HG02678 (cell line): ENCODE data around the gene RAB11FIP3.

ENCODE experiments used
- ATAC-seq: cut with Tn5 transposase; IDR thresholded peaks from one replicate; pipeline ENCODE4 v1.9.1; 2021; ENCODE audit warnings: mild to moderate bottlenecking, moderate library complexity; ENCODE audit not compliant: unreplicated experiment

RAB11FIP3 gene

DNA sequence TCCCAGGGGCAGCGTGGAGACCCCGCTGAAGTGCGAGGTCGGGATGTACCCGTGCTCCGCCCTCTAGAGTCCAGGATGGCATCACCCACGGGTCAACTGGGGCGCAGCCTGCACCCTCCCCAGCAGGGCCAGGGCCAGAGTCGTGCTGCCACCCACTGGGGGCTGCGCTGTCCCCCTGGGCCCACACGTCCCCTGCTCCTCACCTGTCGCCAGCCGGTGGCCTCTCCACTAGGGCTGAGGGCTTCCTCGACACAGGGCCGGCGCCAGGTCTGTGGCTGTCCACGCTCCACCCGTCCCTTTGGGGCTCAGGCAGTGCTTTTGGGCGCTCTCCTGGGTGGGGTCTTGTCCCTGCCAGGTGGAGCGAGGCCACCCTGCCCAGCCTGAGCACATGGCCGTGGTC, 123.1 kb downstream of the RAB11FIP3 start:
- no peak for ATAC-seq

DNA sequence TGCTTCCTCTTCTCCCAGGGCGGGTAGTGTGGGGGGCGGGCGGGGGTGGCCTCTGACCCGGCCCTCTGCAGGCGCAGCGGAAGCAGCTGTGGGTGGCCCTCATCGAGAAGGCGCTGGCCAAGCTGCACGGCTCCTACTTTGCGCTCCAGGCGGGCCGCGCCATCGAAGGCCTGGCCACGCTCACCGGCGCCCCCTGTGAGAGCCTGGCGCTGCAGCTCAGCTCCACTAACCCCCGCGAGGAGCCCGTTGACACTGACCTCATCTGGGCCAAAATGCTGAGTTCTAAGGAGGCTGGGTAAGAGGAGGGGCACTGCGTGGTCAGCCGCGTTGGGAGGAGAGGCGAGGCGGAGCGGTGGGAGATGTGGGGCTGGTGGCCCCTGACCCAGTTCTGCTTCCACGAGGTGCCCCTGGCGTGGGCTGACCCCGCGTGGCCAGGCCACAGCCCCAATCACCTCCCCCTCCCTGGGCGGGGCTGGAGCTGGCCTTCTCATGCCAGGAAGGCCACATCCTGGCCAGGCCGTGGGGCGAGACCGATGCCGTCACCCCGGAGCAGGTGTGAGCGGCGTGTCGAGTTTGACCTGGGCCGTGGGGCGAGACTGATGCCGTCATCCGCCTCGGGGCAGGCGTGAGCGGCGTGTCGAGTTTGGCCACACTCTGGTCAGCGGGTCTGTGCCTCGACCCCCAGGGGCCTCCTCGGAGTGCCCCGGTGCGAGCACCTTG, 124.3 kb downstream of the RAB11FIP3 start:
- no peak for ATAC-seq

DNA sequence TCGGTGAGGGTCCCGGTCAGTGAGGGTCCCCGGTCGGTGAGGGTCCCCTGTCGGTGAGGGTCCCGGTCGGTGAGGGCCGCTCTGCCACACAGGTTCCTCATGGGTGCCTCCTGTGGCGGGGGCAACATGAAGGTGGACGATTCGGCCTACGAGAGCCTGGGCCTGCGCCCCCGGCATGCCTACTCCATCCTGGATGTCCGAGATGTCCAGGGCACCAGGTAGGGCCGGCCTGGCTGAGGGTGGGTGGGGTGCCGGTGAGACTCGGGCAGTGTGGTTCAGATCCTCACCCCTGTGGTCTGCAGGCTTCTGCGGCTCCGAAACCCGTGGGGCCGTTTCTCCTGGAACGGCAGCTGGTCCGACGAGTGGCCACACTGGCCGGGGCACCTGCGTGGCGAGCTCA, 125.8 kb downstream of the RAB11FIP3 start:
- ATAC-seq: no peak

DNA sequence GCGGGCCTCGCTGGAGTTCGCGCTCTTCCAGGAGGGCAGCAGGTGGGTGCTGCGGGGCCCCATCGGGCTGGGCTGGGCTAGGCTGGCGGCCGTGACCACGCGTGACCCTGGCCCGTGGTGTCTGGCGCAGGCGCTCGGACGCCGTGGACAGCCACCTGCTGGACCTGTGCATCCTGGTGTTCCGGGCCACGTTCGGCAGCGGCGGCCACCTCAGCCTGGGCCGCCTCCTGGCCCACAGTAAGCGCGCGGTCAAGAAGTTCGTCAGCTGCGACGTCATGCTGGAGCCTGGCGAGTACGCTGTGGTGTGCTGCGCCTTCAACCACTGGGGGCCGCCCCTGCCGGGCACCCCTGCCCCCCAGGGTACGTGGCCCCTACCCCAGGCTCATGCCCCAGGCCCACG, 126.7 kb downstream of the RAB11FIP3 start:
- ATAC-seq: no peak

GRCh38 chr16:553601-554296, 128.3 kb downstream of the RAB11FIP3 start:
- no peak for ATAC-seq

- ATAC-seq: no peak
Observed at GRCh38 chr16:554297-554621, 128.8 kb downstream of the RAB11FIP3 start.

DNA sequence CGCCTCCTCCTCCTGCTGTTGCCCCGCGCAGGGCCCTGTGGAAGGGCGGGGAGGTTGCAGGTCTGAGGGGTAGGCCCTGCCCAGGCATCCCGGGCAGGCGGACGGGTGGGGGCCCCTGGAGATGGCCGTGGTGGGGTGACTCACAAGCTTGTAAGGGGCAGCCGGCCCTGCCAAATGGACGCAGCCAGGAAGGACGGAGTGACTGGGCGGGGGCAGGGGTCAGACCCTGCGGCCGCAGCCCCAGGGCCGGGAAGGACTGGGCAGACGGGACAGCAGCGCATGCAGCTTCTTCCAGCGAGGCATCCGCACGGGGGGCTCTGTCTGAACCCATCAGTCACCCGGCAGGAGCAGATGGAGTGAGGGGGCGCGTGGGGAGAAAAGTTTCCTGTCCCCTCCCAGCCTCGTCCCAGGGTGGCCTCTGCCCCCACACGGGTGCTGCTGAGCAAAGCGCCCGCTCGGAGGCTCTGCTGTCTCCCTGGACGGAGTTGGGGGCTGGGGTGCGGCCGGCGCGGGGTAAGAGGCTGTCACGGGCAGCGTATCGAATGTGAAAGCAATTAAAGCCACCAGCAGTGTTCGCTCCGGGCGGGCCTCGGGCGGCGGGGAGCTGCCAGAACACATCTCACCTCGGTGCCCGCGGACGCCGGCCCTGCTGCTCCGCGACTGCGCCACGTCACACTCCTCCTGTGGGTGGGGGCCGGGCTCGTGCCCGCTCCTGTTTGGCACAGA, 129.4 kb downstream of the RAB11FIP3 start:
- ATAC-seq: no peak

GRCh38 chr16:555528-556473, 130.4 kb downstream of the RAB11FIP3 start:
- ATAC-seq: no peak

- ATAC-seq: no peak
Observed at GRCh38 chr16:556474-557173, 131.2 kb downstream of the RAB11FIP3 start.

DNA sequence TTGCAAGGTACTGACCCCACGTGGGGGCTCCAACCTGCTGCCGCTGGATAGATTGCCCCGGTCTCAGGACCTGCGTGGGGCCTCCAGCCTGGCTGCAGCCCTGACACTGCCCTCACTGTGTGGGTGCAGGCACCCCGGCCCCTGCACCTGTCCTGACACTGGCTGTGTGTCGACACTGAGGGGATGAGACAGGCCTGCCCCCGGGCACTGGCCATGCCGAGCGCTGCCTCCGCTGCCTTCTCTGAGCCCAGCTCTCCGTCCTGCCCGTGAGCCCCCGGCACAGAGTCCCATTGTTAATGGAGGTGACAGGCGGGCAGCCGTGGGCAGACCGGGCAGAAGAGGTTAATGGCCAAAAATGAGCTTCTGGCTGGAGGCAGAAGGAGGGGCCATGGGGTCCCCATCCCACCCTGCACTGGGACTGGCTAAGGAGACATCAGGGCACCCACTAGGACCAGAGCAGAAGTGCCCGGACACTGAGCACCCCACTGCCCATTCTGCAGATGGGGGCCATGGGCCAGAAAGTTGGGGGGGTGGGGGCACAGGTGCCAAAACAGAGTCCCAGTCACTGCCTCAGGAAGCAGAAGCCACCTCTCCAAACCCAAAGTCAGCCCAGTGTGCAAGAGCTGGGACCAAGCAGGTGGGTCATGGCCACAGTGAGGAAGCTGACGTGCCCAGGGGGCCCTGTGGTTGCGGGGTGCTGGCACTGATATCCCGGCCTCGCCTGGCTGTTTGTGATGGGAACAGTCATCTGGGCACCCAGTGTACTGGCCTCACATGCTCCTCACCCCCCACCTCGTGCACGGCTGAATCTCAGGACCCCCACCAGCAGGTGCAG, 132.2 kb downstream of the RAB11FIP3 start:
- ATAC-seq: no peak

DNA sequence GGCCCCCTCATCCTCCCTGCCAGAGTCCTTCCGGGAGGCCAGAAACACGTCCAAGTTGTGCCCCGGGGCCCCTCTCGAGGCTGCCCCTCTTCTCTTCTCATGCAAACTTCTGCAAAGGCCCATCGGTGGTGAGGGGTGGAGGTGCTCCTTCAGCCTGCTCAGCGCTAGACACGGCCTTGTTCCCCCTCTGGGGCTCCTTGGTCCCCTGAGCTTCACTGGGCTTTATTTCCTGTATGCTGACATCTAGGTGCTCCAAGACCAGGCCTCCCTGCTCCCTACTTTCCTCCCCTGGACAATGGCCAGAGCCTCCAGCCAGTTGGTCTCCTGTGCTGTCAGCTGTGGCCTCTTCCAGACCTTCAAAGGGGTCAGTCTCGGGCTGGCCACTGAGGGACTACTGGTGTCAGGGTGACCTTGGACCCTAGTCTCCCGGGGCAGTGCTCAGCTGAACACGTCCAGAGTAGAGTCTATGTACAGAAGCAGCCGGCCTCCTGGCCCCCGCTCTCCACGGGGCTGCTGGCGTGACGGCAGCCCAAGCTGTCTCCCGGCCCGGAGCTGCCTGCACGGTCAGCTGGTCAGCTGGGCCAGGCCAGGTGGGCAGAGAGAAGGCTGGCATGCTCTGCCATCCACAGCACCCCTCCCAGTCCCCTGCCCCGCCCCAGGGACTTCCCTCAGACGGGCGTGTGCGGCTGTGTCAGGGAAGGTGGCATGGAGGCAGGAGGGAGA, 133.0 kb downstream of the RAB11FIP3 start:
- ATAC-seq: no peak

- ATAC-seq: no peak
Observed at GRCh38 chr16:559021-559380, 133.6 kb downstream of the RAB11FIP3 start.

DNA sequence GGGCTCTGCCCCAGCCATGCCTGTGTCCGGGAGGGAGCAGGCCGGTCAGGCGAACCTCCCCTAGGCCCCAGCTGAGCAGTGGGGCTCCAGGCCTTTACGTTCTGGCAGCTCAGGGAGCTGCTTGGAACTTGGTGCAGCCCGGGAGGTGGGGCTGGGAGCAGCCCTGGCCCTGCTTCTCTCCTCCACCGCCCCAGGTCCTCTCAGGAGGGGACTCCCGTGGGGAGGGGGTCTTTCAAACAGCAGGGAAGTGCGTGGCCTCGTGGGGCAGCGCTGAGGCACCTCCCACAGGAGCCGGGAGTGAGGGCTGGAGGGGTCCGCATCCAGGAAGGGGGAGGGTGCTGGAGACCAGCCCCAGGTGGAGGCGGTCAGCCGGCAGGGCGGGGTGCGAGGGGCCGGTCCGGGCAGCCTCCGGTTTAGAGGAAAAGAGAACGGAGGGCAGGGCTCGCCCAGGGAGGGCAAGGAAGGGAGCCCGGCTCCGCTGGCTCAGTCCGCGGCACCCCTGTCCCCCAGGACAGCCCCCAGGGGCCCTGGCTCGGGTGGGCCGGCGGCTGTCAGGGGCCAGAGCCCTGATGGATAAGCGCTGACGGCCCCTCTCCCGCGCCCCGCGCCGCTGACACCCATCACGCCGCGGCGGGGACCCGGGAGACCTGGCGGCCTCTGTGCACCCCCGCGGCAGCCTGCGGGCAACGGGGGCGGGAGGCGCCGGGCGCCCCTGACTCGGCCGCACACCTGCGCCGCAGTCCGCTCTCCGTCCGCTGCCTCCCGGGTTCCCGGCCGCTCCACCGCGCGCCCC, 134.2 kb downstream of the RAB11FIP3 start:
- ATAC-seq: no peak

DNA sequence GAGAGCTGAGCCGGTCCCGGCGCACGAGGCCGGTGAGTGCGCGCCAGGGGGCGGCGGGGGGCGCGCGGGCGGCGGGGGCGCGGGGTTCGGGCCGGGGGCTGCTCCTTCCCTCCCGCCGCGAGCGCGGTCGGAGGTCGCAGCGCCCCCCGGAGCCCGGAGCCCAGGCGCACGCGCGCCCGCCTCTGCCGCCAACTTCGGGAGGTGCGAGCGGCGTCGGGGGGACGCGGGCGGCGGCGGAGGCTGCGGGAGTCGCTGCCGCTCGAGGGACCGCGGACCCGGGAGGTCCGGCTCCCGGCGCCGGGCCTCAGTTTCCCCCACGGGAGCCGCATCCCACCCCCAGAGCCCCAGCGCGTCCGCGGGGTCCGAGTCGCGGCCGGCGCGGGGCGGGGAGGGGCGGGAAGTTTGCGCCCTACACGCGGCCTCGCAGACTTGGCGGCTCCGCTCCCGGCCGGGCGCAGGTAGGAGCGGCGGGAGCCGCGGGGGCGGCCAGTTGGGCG, 134.8 kb downstream of the RAB11FIP3 start, which contains the start of gene PRR35:
Gene PRR35, plus strand, starts transcription at position 191 of the 497 bp plus-strand sequence. CDS start 2,901 bp downstream, outside the sequence.
- no peak for ATAC-seq

GRCh38 chr16:560701-561412, 135.4 kb downstream of the RAB11FIP3 start:
- no peak for ATAC-seq

GRCh38 chr16:561413-561794, 136.0 kb downstream of the RAB11FIP3 start:
- no peak for ATAC-seq
